Measurements from ENCODE around the gene BAHCC1. TPM values are rescaled to one million over a fixed set of nuclear protein-coding genes. Genes with fewer than 3 reads are reported as not detected.

Gene BAHCC1
- total RNA-seq, 1 experiment from 2014 or later: 9.9 TPM

DNA sequence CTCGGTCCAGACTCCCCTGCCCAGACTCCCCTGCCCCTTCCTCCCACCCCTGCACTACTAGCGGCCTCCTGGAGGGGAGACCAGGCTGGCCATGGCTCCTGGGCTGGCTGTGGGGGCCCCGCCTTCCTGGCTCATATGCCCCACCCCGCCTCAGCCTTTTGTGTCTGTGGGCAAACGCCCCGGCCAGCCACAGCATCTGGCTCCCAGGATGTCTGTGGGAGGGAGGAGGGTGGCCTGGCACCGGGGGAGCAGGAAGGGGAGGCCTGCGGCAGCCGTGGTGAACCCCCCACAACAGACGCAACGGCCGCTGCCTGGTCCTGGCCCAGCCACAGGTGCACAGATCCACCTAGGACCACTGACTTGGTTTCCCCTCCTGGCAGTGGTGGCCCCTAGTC, 32.9 kb downstream of the BAHCC1 start:
- DNase-seq (peak; percentile 12), ATAC-seq (peak; percentile 6; the same call in 1 of the 2 replicates)
- BruUV-seq (replicated peaks): no TSS peak
- POLR2A ChIA-PET (ENCODE audit: unreplicated experiment): no interaction called here
- Histone ChIP-seq H3K9me2 (replicated peaks; ENCODE audit: low read length) (no peaks in the 10 kb centered on the region), H3K4me1 (ENCODE audit: insufficient read depth, low read length) (peaks cover 20% of the 10 kb centered on the region), H3K27me3 (ENCODE audit: low read length) (no peaks in the 10 kb centered on the region), H2AFZ (ENCODE audit: low read length) (no peak overlapping the region), H3K79me2 (ENCODE audit: low read length) (peaks cover 15% of the 10 kb centered on the region; the same call in 1 of the 2 replicates), H3K4me2 (ENCODE audit: low read length) (no peak overlapping the region), H3K9me3 (ENCODE audit: low read length) (no peaks in the 10 kb centered on the region), H3K27ac (ENCODE audit: low read length) (no peak overlapping the region), H3K9ac (ENCODE audit: low read length) (no peak overlapping the region), H3F3A (ENCODE audit: low read length, unreplicated experiment) (no peaks in the 10 kb centered on the region), H4K20me1 (ENCODE audit: low read length) (no peaks in the 10 kb centered on the region), H3K36me3 (ENCODE audit: low read depth, low read length) (no peaks in the 10 kb centered on the region), H3K4me3 (ENCODE audit: low read length) (no peak overlapping the region)
- CTCF ChIA-PET: no interaction called here
- intact Hi-C loops (cut with micrococcal nuclease): no loop called here
- TF ChIP-seq CTCF (conservative IDR thresholded peaks at IDR 0.05; ENCODE audit: low read depth, low read length) (no peak), EZH2phosphoT487 (IDR thresholded peaks at IDR 0.05; ENCODE audit: borderline replicate concordance, low read length) (no peak), EZH2 (IDR thresholded peaks at IDR 0.05; ENCODE audit: low read length, unreplicated experiment) (no peak)

DNA sequence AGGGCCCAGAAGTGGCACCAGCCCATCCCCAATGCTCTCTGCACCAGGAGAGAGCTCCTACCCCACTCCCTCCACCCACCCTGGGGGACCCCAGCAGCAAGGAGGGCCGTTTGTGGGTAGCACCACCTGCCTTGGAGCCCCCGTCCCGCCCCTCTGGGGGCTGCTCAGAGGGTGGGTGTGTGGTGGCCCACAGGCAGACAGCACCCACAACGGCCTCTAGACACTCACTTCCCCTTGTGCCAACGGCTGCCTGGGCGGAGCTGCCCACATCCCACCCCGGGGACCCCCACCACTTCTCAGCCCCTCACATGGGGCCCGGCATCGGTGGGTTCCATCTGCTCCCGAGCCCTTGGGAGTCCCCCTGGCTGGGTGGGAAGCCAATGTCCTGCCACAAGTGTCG, 33.3 kb downstream of the BAHCC1 start:
- ATAC-seq (no peak), DNase-seq (no peak)
- H3K9me3 ChIP-seq (ENCODE audit: low read length): no peaks in the 10 kb centered on the region
- BruUV-seq (replicated peaks): no TSS peak
- no peaks in the 10 kb centered on the region for H3F3A ChIP-seq (ENCODE audit: low read length, unreplicated experiment)
- H2AFZ ChIP-seq (ENCODE audit: low read length): no peak overlapping the region
- peaks cover 14% of the 10 kb centered on the region; the same call in 1 of the 2 replicates for H3K79me2 ChIP-seq (ENCODE audit: low read length)
- no peak overlapping the region for H3K4me3 ChIP-seq (ENCODE audit: low read length)
- no peak overlapping the region for H3K27ac ChIP-seq (ENCODE audit: low read length)
- no peaks in the 10 kb centered on the region for H3K9me2 ChIP-seq (replicated peaks; ENCODE audit: low read length)
- ChIA-PET CTCF (no interaction called here), POLR2A (ENCODE audit: unreplicated experiment) (no interaction called here)
- H3K4me1 ChIP-seq (ENCODE audit: insufficient read depth, low read length): peaks cover 17% of the 10 kb centered on the region
- no peaks in the 10 kb centered on the region for H4K20me1 ChIP-seq (ENCODE audit: low read length)
- H3K9ac ChIP-seq (ENCODE audit: low read length): no peak overlapping the region
- TF ChIP-seq EZH2phosphoT487 (IDR thresholded peaks at IDR 0.05; ENCODE audit: borderline replicate concordance, low read length) (no peak), EZH2 (IDR thresholded peaks at IDR 0.05; ENCODE audit: low read length, unreplicated experiment) (no peak), CTCF (conservative IDR thresholded peaks at IDR 0.05; ENCODE audit: low read depth, low read length) (no peak)
- H3K4me2 ChIP-seq (ENCODE audit: low read length): no peak overlapping the region
- intact Hi-C loops (cut with micrococcal nuclease): no loop called here
- H3K27me3 ChIP-seq (ENCODE audit: low read length): no peaks in the 10 kb centered on the region
- H3K36me3 ChIP-seq (ENCODE audit: low read depth, low read length): no peaks in the 10 kb centered on the region

GRCh38 chr17:81428948-81429774, 33.9 kb downstream of the BAHCC1 start:
- no peaks in the 10 kb centered on the region for H3K9me3 ChIP-seq (ENCODE audit: low read length)
- DNase-seq (peak; percentile 81), ATAC-seq (peak; percentile 69)
- ChIA-PET CTCF (interaction anchor here (0.6 to 1.2 kb wide), 5 partner anchors 58 to 487 kb away, joined by 3 to 18 read pairs (median 10); no protein-coding TSS in a partner anchor), POLR2A (ENCODE audit: unreplicated experiment) (no interaction called here)
- no peaks in the 10 kb centered on the region for H4K20me1 ChIP-seq (ENCODE audit: low read length)
- intact Hi-C loops (cut with micrococcal nuclease): no loop called here
- H3K36me3 ChIP-seq (ENCODE audit: low read depth, low read length): no peaks in the 10 kb centered on the region
- H3K4me3 ChIP-seq (ENCODE audit: low read length): no peak overlapping the region
- no peaks in the 10 kb centered on the region for H3K9me2 ChIP-seq (replicated peaks; ENCODE audit: low read length)
- peaks cover 12% of the 10 kb centered on the region for H3K4me1 ChIP-seq (ENCODE audit: insufficient read depth, low read length)
- no TSS peak for BruUV-seq (replicated peaks)
- TF ChIP-seq EZH2phosphoT487 (IDR thresholded peaks at IDR 0.05; ENCODE audit: borderline replicate concordance, low read length) (peak; percentile 93), CTCF (conservative IDR thresholded peaks at IDR 0.05; ENCODE audit: low read depth, low read length) (no peak), EZH2 (IDR thresholded peaks at IDR 0.05; ENCODE audit: low read length, unreplicated experiment) (no peak)
- no peak overlapping the region for H3K27ac ChIP-seq (ENCODE audit: low read length)
- H3K79me2 ChIP-seq (ENCODE audit: low read length): peaks cover 7% of the 10 kb centered on the region; the same call in 1 of the 2 replicates
- H3F3A ChIP-seq (ENCODE audit: low read length, unreplicated experiment): no peaks in the 10 kb centered on the region
- no peak overlapping the region for H3K9ac ChIP-seq (ENCODE audit: low read length)
- 0 out of 2 replicates have a peak overlapping the region, but pooled peaks have one; percentile 18 for H2AFZ ChIP-seq (ENCODE audit: low read length)
- H3K27me3 ChIP-seq (ENCODE audit: low read length): no peaks in the 10 kb centered on the region
- peak overlapping the region; percentile 56 for H3K4me2 ChIP-seq (ENCODE audit: low read length)
